Fibroblast of lung (primary cell): ENCODE measurements around the gene COG2.

ENCODE experiments used
- EZH2 ChIP-seq: IDR thresholded peaks from 2 replicates; pipeline ENCODE4 v1.5.1; 2012; ENCODE audit warnings: low read length, control low read depth, mild to moderate bottlenecking; ENCODE audit errors: missing control alignments
- TF ChIP-seq, protein P1 (sequence below), 2 donors: IDR thresholded peaks in 1 of 2; conservative IDR thresholded peaks in 1 of 2; 1 replicate in 1 of 2; 2 replicates in 1 of 2; pipeline ENCODE4 v1.5.1; 2011 to 2012; ENCODE audit warnings: low read length in 2 of 2, control low read depth in 1 of 2, inconsistent platforms in 1 of 2, low read depth in 1 of 2, mild to moderate bottlenecking in 1 of 2

DNA sequence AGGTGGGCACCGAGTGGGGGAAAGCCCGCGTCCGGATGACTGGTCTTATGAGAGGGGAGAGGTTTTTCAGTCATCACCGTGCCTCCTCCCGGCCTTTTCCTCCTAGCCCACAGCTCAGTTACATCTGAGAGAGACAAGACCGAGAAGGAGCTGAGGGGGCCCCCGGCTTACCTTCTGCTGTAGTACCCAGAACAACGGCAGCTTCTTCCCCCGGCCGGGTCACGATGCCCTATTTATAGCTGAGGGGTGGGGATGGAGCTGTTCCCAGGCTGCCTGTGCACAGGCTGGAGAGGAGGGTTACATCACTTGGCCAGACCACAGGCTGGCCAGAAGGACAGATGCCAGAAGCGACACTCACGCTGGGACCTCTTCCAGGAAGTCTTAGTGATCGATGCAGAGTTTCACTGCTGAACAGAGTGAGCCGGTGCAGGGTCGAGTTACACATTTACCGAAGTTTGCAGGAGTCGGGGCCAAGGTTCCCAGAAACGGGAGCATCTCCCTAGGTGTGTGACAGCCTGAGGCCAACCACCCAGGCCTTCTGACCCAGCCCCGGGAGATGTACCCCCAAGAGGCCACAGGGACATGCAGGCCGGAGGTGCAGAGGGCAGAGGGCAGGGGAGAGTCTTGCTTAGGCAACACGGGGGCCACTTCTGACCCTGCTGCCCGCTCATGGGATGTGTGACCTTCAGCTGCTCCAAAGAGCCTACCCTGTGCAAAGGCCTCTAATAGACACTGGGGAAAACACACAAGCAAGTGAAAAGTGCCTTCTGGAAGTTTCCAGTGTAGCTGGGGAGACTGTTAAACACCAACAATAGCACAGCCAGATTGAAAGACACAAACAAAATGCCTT is 71.9 kb downstream of the COG2 start, which contains the start of gene AGT:
- TF ChIP-seq, protein P1, sequence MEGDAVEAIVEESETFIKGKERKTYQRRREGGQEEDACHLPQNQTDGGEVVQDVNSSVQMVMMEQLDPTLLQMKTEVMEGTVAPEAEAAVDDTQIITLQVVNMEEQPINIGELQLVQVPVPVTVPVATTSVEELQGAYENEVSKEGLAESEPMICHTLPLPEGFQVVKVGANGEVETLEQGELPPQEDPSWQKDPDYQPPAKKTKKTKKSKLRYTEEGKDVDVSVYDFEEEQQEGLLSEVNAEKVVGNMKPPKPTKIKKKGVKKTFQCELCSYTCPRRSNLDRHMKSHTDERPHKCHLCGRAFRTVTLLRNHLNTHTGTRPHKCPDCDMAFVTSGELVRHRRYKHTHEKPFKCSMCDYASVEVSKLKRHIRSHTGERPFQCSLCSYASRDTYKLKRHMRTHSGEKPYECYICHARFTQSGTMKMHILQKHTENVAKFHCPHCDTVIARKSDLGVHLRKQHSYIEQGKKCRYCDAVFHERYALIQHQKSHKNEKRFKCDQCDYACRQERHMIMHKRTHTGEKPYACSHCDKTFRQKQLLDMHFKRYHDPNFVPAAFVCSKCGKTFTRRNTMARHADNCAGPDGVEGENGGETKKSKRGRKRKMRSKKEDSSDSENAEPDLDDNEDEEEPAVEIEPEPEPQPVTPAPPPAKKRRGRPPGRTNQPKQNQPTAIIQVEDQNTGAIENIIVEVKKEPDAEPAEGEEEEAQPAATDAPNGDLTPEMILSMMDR (conservative IDR thresholded peaks at IDR 0.05 in 1 of 2, IDR thresholded peaks at IDR 0.05 in 1 of 2; ENCODE audit: low read depth in 1 of 2, low read length in 2 of 2) = no peak
- no peak for TF ChIP-seq EZH2
